Urinary bladder (tissue), 4 donors: ENCODE measurements around the gene SRGAP1. TPM values are rescaled to one million over a fixed set of nuclear protein-coding genes. Genes with fewer than 3 reads are reported as not detected.
"Not testable (repeated sequence)": the region's sequence is repeated elsewhere in the genome, so short reads cannot be mapped to it uniquely, and the experiment has no call there.

Experiments used
- DNase-seq: peaks from one replicate; pipeline ENCODE4 v3.0.0-alpha.2; 2015; ENCODE audit errors: extremely low spot score
- H3K27ac ChIP-seq: one replicate; pipeline ENCODE4 v1.5.1; 2013; ENCODE audit warnings: low read depth, mild to moderate bottlenecking, moderate library complexity
- H3K36me3 ChIP-seq: one replicate; pipeline ENCODE4 v1.6.1; 2013; ENCODE audit warnings: mild to moderate bottlenecking, moderate library complexity; ENCODE audit not compliant: insufficient read depth
- H3K4me1 ChIP-seq: one replicate; pipeline ENCODE4 v1.6.1; 2013; ENCODE audit warnings: mild to moderate bottlenecking, moderate library complexity; ENCODE audit not compliant: insufficient read depth
- H3K4me3 ChIP-seq: one replicate; pipeline ENCODE4 v1.5.1; 2013; ENCODE audit warnings: low read depth, low read length
- WGBS: extraction: QIAGEN DNeasy Blood & Tissue Kit; methylation state at CpG from one replicate; pipeline ENCODE4 v1.1.7; 2013; 5-methylcytosine and 5-hydroxymethylcytosine counted together
- polyA plus RNA-seq: library from polyadenylated mRNA; stranded (reverse); fragments of 200-250 nt; gene quantifications from one replicate; pipeline ENCODE4 v1.2.3, GENCODE V29; 2013
- total RNA-seq: library from RNA; depleted of rRNA; stranded (reverse); fragments of >200 nt; gene quantifications from one replicate; pipeline ENCODE4 v1.2.3, GENCODE V29; 2014
- donor health status: healthy with polysubstance abuse.
- donor health status: healthy.

Gene SRGAP1
- total and polyA plus RNA-seq, 2 donors: 1.9 to 18.0 TPM

GRCh38 chr12:64025174-64025958 is 180.9 kb downstream of the SRGAP1 start:
- no peak overlapping the region for H3K27ac ChIP-seq
- 93% methylated on average over 9 of the region's 9 CpGs for WGBS
- H3K4me3 ChIP-seq: no peak overlapping the region
- DNase-seq: no peak
- no peaks in the 10 kb centered on the region for H3K4me1 ChIP-seq
- no peaks in the 10 kb centered on the region for H3K36me3 ChIP-seq

- no peaks in the 10 kb centered on the region for H3K4me1 ChIP-seq
- no peak for DNase-seq
- no peak overlapping the region for H3K27ac ChIP-seq
- no peaks in the 10 kb centered on the region for H3K36me3 ChIP-seq
- H3K4me3 ChIP-seq: no peak overlapping the region
- WGBS: 69% methylated on average over 1 of the region's 1 CpG
These were observed 182.8 kb downstream of the SRGAP1 start for GRCh38 chr12:64027311-64027710.

DNA sequence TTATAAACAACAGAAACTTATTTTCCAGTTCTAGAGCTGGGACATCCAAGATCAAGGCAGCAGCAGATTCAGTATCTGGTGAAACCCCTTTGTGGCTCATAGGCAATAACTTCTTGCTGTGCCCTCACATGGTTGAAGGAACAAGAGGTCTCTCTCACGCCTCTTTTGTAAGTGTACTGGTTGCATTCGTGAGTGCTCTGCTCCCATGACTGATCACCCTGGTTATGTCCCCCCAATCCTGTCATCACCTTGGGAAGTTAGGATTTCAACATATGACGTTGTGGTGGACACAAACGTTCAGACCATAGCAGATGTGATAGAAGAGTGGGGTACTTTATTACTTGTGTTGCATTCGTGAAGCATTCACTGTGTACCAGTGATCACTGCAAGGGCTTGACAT is 184.0 kb downstream of the SRGAP1 start:
- 90% methylated on average over 5 of the region's 5 CpGs for WGBS
- no peaks in the 10 kb centered on the region for H3K36me3 ChIP-seq
- no peak overlapping the region for H3K4me3 ChIP-seq
- H3K4me1 ChIP-seq: no peaks in the 10 kb centered on the region
- DNase-seq: no peak
- no peak overlapping the region for H3K27ac ChIP-seq

DNA sequence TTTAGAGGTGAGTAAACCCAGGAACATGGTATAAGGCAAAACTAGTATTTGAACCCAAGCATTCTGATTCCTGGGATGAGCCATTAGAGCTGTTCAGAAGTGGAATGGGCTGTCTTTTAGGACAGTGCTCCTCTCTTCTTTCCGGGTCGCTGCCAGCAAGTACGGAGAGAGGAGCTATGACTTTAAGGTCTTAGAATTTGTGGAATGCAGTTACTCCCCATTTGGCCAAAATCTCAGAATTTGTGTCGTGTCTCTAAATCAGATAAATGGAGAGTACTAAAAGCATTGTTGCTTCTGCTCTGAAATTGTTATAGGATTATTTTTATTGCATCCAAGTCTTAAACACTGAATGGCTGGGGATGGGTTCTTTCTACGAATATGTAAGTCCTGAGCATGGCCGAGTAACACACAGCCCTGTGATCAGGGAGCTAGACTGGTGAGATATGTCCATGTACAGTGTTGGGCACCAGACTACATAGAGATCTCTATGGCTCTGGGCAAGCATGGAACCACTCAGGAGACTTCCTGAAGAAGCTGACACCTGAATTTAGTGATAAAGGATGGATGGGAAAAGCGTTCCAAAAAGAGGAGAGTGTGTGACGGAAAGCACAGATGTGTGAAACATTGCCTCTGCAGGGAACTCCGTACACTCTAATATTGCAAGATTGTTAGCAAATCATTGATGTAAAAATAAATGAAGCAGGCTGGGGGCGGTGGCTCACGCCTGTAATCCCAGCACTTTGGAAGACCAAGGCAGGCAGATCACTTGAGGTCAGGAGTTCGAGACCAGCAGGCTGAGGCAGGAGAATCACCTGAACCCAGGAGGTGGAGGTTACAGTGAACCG is 184.7 kb downstream of the SRGAP1 start:
- no peak for DNase-seq
- no peak overlapping the region for H3K4me3 ChIP-seq
- 70% methylated on average over 13 of the region's 13 CpGs for WGBS
- H3K4me1 ChIP-seq: no peaks in the 10 kb centered on the region
- H3K36me3 ChIP-seq: no peaks in the 10 kb centered on the region
- H3K27ac ChIP-seq: no peak overlapping the region

GRCh38 chr12:64030155-64030554 is 185.7 kb downstream of the SRGAP1 start:
- DNase-seq: no peak
- no peaks in the 10 kb centered on the region for H3K4me1 ChIP-seq
- H3K4me3 ChIP-seq: no peak overlapping the region
- no peak overlapping the region for H3K27ac ChIP-seq
- H3K36me3 ChIP-seq: no peaks in the 10 kb centered on the region

GRCh38 chr12:64034056-64034455 is 189.6 kb downstream of the SRGAP1 start:
- not testable (repeated sequence) for H3K4me1 ChIP-seq, DNase-seq, H3K36me3 ChIP-seq, H3K4me3 ChIP-seq, H3K27ac ChIP-seq
- WGBS: 82% methylated on average over 2 of the region's 2 CpGs

- no peak for DNase-seq
- Histone ChIP-seq H3K36me3 (no peaks in the 10 kb centered on the region), H3K4me1 (no peaks in the 10 kb centered on the region), H3K27ac (no peak overlapping the region), H3K4me3 (no peak overlapping the region)
These were observed 190.5 kb downstream of the SRGAP1 start for GRCh38 chr12:64034901-64035576.

GRCh38 chr12:64036414-64036813 is 191.9 kb downstream of the SRGAP1 start:
- 67% methylated on average over 1 of the region's 1 CpG for WGBS
- H3K27ac ChIP-seq: no peak overlapping the region
- no peak for DNase-seq
- no peak overlapping the region for H3K4me3 ChIP-seq
- no peaks in the 10 kb centered on the region for H3K36me3 ChIP-seq
- no peaks in the 10 kb centered on the region for H3K4me1 ChIP-seq

GRCh38 chr12:64039281-64039871 is 194.9 kb downstream of the SRGAP1 start:
- H3K27ac ChIP-seq: no peak overlapping the region
- no peak overlapping the region for H3K4me3 ChIP-seq
- DNase-seq: no peak
- H3K4me1 ChIP-seq: no peaks in the 10 kb centered on the region
- WGBS: 37% methylated on average over 7 of the region's 7 CpGs
- no peaks in the 10 kb centered on the region for H3K36me3 ChIP-seq

GRCh38 chr12:64042911-64043310 is 198.4 kb downstream of the SRGAP1 start:
- Histone ChIP-seq H3K4me3 (no peak overlapping the region), H3K36me3 (no peaks in the 10 kb centered on the region), H3K4me1 (no peaks in the 10 kb centered on the region), H3K27ac (no peak overlapping the region)
- DNase-seq: no peak
- WGBS: 65% methylated on average over 2 of the region's 2 CpGs

- Histone ChIP-seq H3K36me3 (no peaks in the 10 kb centered on the region), H3K4me3 (no peak overlapping the region), H3K4me1 (no peaks in the 10 kb centered on the region), H3K27ac (no peak overlapping the region)
- 43% methylated on average over 1 of the region's 1 CpG for WGBS
- DNase-seq: no peak
These were observed 199.7 kb downstream of the SRGAP1 start for GRCh38 chr12:64044191-64044590.

- 72% methylated on average over 2 of the region's 2 CpGs for WGBS
- Histone ChIP-seq H3K27ac (no peak overlapping the region), H3K4me3 (no peak overlapping the region), H3K36me3 (no peaks in the 10 kb centered on the region), H3K4me1 (no peaks in the 10 kb centered on the region)
- no peak for DNase-seq
These were observed 206.6 kb downstream of the SRGAP1 start for GRCh38 chr12:64051057-64051456.

DNA sequence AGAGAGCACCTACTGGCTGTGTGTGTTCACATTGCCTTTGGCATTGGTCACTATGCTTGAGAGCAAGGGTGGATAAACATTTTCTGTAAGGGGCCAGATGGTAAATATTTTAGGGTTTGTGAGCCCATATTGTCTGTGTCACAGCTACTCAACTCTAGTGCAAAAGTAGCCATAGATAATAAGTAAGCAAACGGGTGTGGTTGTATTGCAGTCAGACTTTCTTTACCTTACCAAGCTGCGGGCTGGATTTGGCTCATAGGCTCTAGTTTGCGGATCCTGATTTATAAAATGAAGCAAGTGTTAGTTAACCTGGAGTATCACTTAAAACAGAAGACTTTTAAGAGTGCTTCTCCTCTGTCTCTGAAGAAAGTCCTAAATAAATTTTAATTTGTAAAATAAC is 208.6 kb downstream of the SRGAP1 start:
- WGBS: 97% methylated on average over 3 of the region's 3 CpGs

More for the DNA sequence above, 208.6 kb downstream of the SRGAP1 start:
- H3K4me1 ChIP-seq: no peaks in the 10 kb centered on the region
- no peak overlapping the region for H3K4me3 ChIP-seq
- no peaks in the 10 kb centered on the region for H3K36me3 ChIP-seq
- no peak overlapping the region for H3K27ac ChIP-seq
- no peak for DNase-seq
